ENCODE measurements around the gene ST6GAL1.
"Not testable (repeated sequence)": the region's sequence is repeated elsewhere in the genome, so short reads cannot be mapped to it uniquely, and the experiment has no call there.

ST6GAL1 gene

DNA sequence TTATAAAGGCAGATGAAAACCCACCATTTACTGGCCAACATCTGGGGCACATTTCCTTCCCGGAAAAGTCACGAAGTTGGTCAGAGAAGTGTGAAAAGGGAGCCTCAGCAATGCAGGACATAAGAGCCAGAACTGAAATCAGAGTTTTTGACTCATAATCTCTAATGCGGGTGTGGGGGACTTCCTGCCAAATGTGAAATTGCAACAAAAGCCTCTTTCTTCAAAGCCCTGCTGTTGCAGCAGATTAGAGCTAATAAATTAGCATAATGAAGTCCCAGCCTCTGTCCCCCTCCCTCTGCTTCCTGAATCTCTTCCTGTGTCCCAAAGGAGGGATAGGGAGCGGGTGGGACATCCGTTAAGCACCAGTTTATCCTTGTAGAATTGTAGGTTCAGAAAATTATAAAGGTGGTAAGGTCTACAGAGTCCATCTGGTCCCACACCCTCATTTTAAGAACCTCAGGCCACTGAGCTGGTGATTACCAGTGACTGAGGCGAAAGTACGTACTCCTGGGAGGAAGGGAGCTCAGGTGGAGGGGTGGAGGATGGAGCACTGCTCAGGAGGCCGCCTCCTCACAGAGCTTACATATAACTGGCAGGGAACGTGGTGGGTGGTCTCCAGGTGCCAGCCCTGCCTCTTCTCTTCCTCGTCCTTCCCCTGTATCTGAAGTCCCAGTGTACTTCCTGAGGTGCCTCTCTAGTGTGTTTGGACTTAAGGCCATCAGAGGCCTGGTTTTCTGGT is 35.0 kb downstream of the ST6GAL1 start:
- TF ChIP-seq, protein P1, sequence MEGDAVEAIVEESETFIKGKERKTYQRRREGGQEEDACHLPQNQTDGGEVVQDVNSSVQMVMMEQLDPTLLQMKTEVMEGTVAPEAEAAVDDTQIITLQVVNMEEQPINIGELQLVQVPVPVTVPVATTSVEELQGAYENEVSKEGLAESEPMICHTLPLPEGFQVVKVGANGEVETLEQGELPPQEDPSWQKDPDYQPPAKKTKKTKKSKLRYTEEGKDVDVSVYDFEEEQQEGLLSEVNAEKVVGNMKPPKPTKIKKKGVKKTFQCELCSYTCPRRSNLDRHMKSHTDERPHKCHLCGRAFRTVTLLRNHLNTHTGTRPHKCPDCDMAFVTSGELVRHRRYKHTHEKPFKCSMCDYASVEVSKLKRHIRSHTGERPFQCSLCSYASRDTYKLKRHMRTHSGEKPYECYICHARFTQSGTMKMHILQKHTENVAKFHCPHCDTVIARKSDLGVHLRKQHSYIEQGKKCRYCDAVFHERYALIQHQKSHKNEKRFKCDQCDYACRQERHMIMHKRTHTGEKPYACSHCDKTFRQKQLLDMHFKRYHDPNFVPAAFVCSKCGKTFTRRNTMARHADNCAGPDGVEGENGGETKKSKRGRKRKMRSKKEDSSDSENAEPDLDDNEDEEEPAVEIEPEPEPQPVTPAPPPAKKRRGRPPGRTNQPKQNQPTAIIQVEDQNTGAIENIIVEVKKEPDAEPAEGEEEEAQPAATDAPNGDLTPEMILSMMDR (IDR thresholded peaks at IDR 0.05; ENCODE audit: low read depth, low read length): no peak
- H3K4me3 ChIP-seq (ENCODE audit: low read depth, low read length): no peak overlapping the region

DNA sequence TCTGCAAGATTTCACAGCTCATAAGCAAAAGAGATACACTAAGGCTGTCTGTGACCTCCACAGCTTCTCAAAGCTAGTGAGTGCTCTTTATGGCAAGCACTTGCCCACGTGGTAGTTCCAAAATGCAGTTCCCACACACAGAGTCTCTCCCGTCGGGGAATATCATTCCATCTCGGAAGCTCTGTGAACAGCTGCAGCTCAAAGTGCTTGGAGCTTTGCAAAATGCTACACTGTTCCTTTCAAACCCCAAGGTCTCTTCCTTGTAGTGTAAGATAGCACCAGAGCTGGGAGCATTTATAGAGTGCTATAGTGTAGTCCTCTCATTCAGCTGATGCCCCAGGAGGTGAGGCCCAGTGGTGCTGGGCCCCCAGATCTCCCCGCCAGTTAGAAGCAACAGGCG is 36.1 kb downstream of the ST6GAL1 start:
- TF ChIP-seq, protein P1 (IDR thresholded peaks at IDR 0.05; ENCODE audit: low read depth, low read length): no peak

DNA sequence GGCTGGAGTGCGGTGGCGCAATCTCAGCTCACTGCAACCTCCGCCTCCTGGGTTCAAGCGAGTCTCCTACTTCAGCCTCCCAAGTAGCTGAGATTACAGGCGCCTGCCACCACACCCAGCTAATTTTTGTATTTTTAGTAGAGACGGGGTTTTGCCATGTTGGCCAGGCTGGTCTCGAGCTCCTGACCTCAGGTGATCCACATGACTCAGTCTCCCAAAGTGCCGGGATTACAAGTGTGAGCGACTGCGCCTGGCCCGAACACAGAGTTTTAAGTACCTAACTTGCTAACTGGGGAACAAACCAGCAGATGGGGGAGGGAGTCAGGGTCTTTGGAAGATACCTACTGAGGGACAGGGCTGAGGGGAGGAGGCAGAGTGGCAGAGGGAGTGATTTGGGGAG is 36.9 kb downstream of the ST6GAL1 start:
- H3K4me3 ChIP-seq (ENCODE audit: low read depth, low read length): not testable (repeated sequence)

More for the DNA sequence above, 36.1 kb downstream of the ST6GAL1 start:
- no peak overlapping the region for H3K4me3 ChIP-seq (ENCODE audit: low read depth, low read length)

DNA sequence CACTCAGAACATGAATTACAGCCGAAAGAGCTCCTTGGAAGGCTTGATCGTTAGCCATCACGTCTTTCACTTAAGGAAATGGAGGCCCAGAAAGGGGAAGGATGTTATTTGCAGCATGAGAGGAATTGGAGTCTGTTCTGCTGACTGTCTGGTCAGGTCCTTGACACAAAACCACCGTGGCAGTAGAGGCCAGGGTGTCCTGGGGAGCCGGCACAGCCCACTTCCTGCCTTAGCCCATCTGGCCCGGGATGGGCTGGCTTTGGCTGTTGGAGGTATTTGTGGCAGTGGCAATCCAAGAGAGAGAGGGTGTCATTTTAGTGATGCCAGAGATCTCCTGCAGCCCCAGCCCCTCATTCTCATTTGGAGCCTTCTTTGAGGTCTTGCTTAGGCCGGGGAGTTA is 37.4 kb downstream of the ST6GAL1 start:
- TF ChIP-seq, protein P1 (IDR thresholded peaks at IDR 0.05; ENCODE audit: low read depth, low read length): no peak
- no peak overlapping the region for H3K4me3 ChIP-seq (ENCODE audit: low read depth, low read length)

DNA sequence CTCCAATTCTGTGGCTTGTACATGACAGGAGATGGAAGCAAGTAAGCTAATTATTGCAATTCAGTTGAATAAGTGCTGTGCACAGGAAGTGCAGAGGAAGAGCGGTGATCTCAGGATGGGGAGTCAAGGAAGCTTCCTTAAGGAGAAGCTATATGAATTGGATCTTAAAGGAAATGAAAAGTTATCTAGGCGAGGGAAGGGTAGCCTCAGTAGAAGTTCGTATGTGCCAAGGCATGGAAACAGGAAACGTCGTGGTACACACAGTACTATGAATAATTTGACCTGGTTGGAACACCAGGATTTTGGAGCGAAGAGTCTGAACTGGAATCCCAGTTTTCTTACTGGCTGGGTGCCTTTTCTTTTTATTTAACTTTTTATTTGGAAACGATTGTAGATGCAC is 39.3 kb downstream of the ST6GAL1 start:
- no peak overlapping the region for H3K4me3 ChIP-seq (ENCODE audit: low read depth, low read length)
- TF ChIP-seq, protein P1 (IDR thresholded peaks at IDR 0.05; ENCODE audit: low read depth, low read length): no peak

DNA sequence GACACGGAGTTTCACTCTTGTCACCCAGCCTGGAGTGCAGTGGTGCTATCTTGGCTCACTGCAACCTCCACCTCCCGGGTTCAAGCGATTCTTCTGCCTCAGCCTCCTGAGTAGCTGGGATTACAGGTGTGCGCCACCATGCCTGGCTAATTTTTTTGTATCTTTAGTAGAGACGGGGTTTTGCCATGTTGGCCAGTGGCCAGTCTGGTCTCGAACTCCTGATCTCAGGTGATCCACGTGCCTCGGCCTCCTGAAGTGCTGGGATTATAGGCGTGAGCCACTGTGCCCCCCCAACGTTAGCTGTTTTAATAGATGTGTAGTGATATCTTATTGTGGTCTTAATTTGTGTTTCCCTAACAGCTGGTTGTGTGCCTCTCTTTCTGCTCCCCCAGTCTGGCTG is 40.8 kb downstream of the ST6GAL1 start:
- not testable (repeated sequence) for H3K4me3 ChIP-seq (ENCODE audit: low read depth, low read length)

DNA sequence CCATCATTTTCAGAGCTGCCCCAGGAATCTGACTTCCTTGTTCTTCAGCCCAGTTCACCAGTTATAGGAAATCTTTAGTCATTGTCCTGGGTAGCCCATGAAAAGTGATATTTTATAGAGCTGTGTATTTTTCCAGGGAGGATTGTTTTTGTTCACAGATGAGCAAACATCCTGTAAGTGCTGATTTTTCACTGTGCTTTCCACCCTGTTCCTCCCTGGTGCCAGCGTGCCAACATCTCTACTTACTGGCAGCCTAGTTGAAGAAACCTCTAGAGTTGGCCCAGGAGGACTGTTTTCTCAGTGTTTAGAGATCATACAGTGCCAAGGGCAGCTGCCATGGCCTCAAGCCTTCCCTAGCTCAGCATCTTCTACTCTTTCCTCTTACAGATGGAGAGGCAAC is 41.3 kb downstream of the ST6GAL1 start:
- H3K4me3 ChIP-seq (ENCODE audit: low read depth, low read length): no peak overlapping the region
- TF ChIP-seq, protein P1 (IDR thresholded peaks at IDR 0.05; ENCODE audit: low read depth, low read length): no peak

DNA sequence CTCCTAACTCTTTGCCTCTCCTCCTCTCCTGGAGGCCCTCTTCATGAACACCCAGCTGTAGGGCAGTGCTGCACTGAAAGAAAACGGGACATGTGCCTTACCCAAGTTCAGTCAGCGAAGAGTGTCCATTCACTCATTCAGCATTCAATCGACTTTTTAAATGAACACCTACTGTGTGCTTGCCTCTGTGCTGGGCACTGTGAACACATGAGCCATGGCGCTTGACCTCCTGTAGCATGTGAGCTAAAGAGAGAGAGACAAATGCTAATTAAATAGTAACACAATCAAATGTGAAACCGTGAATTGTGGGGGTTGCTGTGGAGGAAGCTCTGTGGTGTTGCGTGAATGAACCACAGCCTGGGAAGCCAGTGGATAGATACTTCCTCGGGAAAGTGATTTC is 43.4 kb downstream of the ST6GAL1 start:
- TF ChIP-seq, protein P1 (IDR thresholded peaks at IDR 0.05; ENCODE audit: low read depth, low read length): no peak

More for the DNA sequence above, 43.4 kb downstream of the ST6GAL1 start:
- no peak overlapping the region for H3K4me3 ChIP-seq (ENCODE audit: low read depth, low read length)

Measured in WI38 (cell line).